Lung (tissue), 12 donors: Measurements from ENCODE around the gene SMPDL3A. TPM values are rescaled to one million over a fixed set of nuclear protein-coding genes. Genes with fewer than 3 reads are reported as not detected.

Experiments
- ATAC-seq: fragments of 200-7000 bp; cut with Tn5 transposase; one replicate; pipeline ENCODE4 v1.9.1; 2020; ENCODE audit warnings: moderate number of reproducible peaks; ENCODE audit not compliant: insufficient read depth, low FRiP score
- DNase-seq, 3 donors: peaks; one replicate each; pipeline ENCODE4 v3.0.0-alpha.2; 2013 to 2017
- H3K27ac ChIP-seq, 2 donors: one replicate each; pipeline ENCODE4 v1.5.1; 2013; ENCODE audit warnings: mild to moderate bottlenecking in 2 of 2, moderate library complexity in 2 of 2, control low read depth in 1 of 2, inconsistent platforms in 1 of 2, low read depth in 1 of 2, low read length in 1 of 2
- H3K27me3 ChIP-seq, 3 donors: one replicate each; pipeline ENCODE4 v1.5.1; 2013; ENCODE audit warnings: low read length in 2 of 3; ENCODE audit not compliant: control insufficient read depth in 3 of 3, insufficient read depth in 3 of 3
- H3K36me3 ChIP-seq, 4 donors: one replicate each; pipeline ENCODE4 v1.5.1; 2013; ENCODE audit warnings: low read length in 4 of 4, mild to moderate bottlenecking in 1 of 4, moderate library complexity in 1 of 4; ENCODE audit not compliant: control insufficient read depth in 4 of 4, insufficient read depth in 4 of 4
- H3K4me1 ChIP-seq, 5 donors: one replicate each; pipeline ENCODE4 v1.5.1; 2013; ENCODE audit warnings: low read length in 5 of 5, mild to moderate bottlenecking in 2 of 5, moderate library complexity in 1 of 5; ENCODE audit not compliant: control insufficient read depth in 5 of 5, insufficient read depth in 5 of 5
- H3K4me3 ChIP-seq: one replicate; pipeline ENCODE4 v1.5.1; 2013; ENCODE audit warnings: mild to moderate bottlenecking, control low read depth, moderate library complexity
- H3K9ac ChIP-seq, 2 donors: one replicate each; pipeline ENCODE4 v1.5.1; 2013; ENCODE audit warnings: low read length in 2 of 2, control low read depth in 1 of 2; ENCODE audit not compliant: insufficient read depth in 1 of 2
- H3K9me3 ChIP-seq, 4 donors: one replicate each; pipeline ENCODE4 v1.5.1; 2013; ENCODE audit warnings: low read length in 3 of 4, mild to moderate bottlenecking in 1 of 4, moderate library complexity in 1 of 4; ENCODE audit not compliant: control insufficient read depth in 4 of 4, insufficient read depth in 3 of 4
- CTCF ChIP-seq: IDR thresholded peaks from 2 replicates; pipeline ENCODE4 v1.5.1; 2012; ENCODE audit warnings: mild to moderate bottlenecking; ENCODE audit errors: control extremely low read depth, extremely low read depth
- WGBS, 2 donors: extraction: QIAGEN DNeasy Blood & Tissue Kit; methylation state at CpG; one replicate each; pipeline ENCODE4 v1.1.7; 2013; 5-methylcytosine and 5-hydroxymethylcytosine counted together
- polyA plus RNA-seq, 2 donors: library from polyadenylated mRNA; stranded (reverse); fragments of 200-250 nt; gene quantifications; one replicate each; pipeline ENCODE4 v1.2.1, GENCODE V29; 2013
- total RNA-seq, 2 donors: library from RNA; depleted of rRNA in 1 of 2; stranded (reverse); fragments of >200 nt in 1 of 2; gene quantifications; one replicate each; pipeline ENCODE4 v1.2.1, GENCODE V29; 2014 to 2021
- donor health status: control.
- donor health status: control.
- donor health status: Bipolar disorder and iron deficiency.
- donor health status: healthy.
- donor health status: DM: yes; HTN: yes; CAD: no.

SMPDL3A gene
- total and polyA plus RNA-seq, 4 donors, result 14.0 to 55.2 (median 30.0) TPM

DNA sequence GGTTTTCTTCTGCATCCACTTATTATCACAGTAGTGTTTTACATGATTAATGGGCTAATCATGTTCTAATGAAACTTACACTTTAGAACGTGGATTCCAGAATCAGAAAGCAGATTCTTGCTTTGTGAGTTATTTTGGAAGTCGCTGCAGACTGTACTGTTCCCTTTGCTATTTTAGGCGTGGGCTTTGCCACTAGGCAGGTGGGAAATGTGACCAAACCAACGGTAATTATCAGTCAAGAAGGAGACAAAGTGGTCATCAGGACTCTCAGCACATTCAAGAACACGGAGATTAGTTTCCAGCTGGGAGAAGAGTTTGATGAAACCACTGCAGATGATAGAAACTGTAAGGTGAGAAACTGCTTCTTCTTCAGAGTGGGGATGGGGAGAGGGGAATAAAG, 8.9 kb upstream of the SMPDL3A start:
- no peak for ATAC-seq
- no peaks in the 10 kb centered on the region for H3K9me3 ChIP-seq
- no peak overlapping the region for H3K9ac ChIP-seq
- no peaks in the 10 kb centered on the region for H3K27me3 ChIP-seq
- H3K27ac ChIP-seq, result no peak overlapping the region
- DNase-seq, result no peak
- no peak for TF ChIP-seq CTCF
- H3K4me1 ChIP-seq, result peaks cover 0 to 8% (median 0%) of the 10 kb centered on the region in 5 donors
- no peak overlapping the region for H3K4me3 ChIP-seq
- no peaks in the 10 kb centered on the region for H3K36me3 ChIP-seq
- WGBS, 2 donors, result 55 to 58% methylated on average over 5 of the region's 5 CpGs

DNA sequence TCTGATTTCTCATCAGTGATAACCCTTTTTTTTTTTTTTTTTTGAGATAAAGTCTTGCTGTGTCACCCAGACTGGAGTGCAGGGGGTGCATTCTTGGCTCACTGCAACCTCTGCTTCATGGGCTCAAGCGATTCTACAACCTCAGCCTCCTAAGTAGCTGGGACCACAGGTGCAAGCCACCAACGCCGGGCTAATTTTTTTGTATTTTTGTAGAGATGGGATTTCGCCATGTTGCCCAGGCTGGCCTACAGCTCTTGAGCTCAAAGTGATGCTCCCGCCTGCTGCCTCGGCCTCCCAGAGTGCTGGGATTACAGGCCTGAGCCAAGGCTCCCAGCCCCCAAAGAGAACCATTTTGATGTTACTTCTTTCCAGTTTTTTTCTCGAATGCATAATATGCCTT, 7.3 kb upstream of the SMPDL3A start:
- no peak overlapping the region for H3K4me3 ChIP-seq
- 94 to 95% methylated on average over 7 of the region's 7 CpGs for WGBS, 2 donors
- H3K4me1 ChIP-seq, result peaks cover 0 to 8% (median 0%) of the 10 kb centered on the region in 5 donors
- no peak overlapping the region for H3K9ac ChIP-seq
- H3K9me3 ChIP-seq, result no peaks in the 10 kb centered on the region
- no peak for TF ChIP-seq CTCF
- H3K36me3 ChIP-seq, result no peaks in the 10 kb centered on the region
- DNase-seq (no peak), ATAC-seq (no peak)
- H3K27ac ChIP-seq, result no peak overlapping the region
- no peaks in the 10 kb centered on the region for H3K27me3 ChIP-seq

DNA sequence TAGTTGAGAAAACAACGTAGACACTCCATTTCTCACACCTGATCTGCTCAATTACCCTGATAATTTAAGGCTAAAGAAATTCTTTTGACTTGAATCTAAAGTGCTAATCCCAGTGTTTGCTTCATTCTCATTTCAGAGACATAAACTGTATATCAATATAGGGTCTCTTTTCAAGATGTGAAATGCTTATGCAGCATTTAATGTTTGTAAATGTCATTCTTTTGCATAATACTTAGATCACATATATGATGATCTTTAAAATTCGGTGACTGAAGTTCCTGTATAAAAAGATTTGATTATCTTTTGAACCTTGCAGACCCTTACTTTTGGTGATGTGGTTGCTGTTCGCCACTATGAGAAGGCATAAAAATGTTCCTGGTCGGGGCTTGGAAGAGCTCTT, 5.7 kb upstream of the SMPDL3A start:
- no peaks in the 10 kb centered on the region for H3K27me3 ChIP-seq
- no peaks in the 10 kb centered on the region for H3K9me3 ChIP-seq
- ATAC-seq, result no peak
- DNase-seq, result no peak
- H3K9ac ChIP-seq, result no peak overlapping the region
- no peak for TF ChIP-seq CTCF
- no peak overlapping the region for H3K4me3 ChIP-seq
- no peak overlapping the region for H3K27ac ChIP-seq
- no peaks in the 10 kb centered on the region for H3K36me3 ChIP-seq
- 74 to 85% methylated on average over 4 of the region's 4 CpGs for WGBS, 2 donors
- peaks cover 0 to 12% (median 0%) of the 10 kb centered on the region in 5 donors for H3K4me1 ChIP-seq

DNA sequence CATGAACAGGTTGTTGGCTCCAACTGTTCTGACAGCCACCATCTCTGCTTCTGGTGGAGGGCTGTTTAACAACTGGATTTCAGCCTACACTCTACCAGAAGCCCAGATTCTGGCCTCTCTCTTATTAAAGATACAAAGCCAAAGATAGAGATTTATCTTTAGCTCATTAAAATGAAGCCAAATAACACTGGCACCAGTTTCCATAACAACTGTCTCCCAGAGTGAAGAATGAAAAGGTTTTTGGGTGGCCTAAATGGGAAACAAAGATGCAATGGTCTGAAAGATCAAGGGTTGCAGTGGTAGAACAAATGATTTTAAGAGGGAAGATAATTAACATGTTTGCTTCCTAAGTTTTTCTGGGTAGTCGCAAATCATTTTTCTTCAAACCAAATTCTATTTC, 3.2 kb upstream of the SMPDL3A start:
- DNase-seq, result no peak
- H3K4me1 ChIP-seq, result peaks cover 0 to 16% (median under 1%) of the 10 kb centered on the region in 5 donors
- WGBS, 2 donors, result 94 to 100% methylated on average over 1 of the region's 1 CpG
- H3K27me3 ChIP-seq, result no peaks in the 10 kb centered on the region
- no peak overlapping the region for H3K9ac ChIP-seq
- no peak for TF ChIP-seq CTCF
- no peaks in the 10 kb centered on the region for H3K9me3 ChIP-seq
- peaks cover 0 to 4% (median 0%) of the 10 kb centered on the region in 4 donors for H3K36me3 ChIP-seq
- no peak for ATAC-seq
- no peak overlapping the region for H3K27ac ChIP-seq
- H3K4me3 ChIP-seq, result no peak overlapping the region
